OCI-LY7 (cell line): ENCODE data around the gene BMAL2.

ENCODE experiments used
- EZH2phosphoT487 ChIP-seq: fragments of 200-600 bp; sonication (generic); IDR thresholded peaks from 2 replicates; pipeline ENCODE4 v1.6.1; 2018; ENCODE audit warnings: low read depth, borderline replicate concordance, mild to moderate bottlenecking, mixed run types, antibody characterized with exemption, low read length, moderate library complexity, mixed read lengths
- TF ChIP-seq, protein P1 (sequence below): fragments of 200-600 bp; sonication (generic); conservative IDR thresholded peaks from 2 replicates; pipeline ENCODE4 v1.5.1; 2014; ENCODE audit warnings: mild to moderate bottlenecking, antibody characterized with exemption, low read length, moderate library complexity, mixed read lengths

DNA sequence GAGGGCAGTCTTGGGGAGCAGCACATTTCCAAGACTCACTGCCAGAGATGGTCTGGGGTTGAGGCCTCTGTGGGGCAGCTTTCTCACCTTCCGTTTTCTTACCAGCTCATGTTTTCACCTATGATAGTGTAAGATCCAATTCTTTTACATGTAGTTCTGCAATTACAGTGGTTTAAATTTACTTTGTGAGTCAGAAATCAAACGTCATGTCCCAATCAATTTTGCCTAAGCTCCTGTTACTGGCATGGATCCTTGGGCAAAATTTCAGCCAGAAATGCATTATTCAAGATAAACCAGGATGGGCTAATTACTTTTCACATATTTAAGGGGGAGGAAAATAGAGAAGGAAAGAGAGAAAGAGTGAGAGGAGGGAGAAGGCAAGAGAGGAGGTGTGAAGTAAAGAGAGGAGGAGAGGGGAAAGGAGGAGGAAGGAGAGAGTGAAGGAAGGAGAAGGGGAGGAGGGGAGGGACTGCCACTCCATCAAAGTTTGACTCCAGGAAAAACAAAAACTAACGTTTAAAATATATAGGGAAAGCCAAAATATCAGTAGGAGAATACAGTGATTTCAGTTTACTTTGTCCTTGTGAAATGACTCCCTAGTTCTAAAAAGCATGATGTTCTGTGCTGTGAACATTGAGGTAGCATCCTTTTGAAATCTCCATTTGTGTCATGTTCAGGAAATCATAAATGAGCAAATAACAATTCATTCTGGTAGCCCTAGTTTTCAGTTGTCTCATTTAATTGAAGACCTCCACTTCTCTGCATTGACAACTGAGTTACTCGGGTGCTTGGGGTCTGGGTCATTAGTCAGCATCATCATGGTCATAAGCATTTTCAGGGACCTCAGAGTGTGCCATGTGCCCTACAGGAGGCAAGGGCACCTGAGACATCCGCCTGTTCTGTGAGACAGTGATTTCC is 3.0 kb downstream of the BMAL2 start:
- TF ChIP-seq, protein P1, sequence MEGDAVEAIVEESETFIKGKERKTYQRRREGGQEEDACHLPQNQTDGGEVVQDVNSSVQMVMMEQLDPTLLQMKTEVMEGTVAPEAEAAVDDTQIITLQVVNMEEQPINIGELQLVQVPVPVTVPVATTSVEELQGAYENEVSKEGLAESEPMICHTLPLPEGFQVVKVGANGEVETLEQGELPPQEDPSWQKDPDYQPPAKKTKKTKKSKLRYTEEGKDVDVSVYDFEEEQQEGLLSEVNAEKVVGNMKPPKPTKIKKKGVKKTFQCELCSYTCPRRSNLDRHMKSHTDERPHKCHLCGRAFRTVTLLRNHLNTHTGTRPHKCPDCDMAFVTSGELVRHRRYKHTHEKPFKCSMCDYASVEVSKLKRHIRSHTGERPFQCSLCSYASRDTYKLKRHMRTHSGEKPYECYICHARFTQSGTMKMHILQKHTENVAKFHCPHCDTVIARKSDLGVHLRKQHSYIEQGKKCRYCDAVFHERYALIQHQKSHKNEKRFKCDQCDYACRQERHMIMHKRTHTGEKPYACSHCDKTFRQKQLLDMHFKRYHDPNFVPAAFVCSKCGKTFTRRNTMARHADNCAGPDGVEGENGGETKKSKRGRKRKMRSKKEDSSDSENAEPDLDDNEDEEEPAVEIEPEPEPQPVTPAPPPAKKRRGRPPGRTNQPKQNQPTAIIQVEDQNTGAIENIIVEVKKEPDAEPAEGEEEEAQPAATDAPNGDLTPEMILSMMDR, result no peak
- TF ChIP-seq EZH2phosphoT487, result no peak
